ENCODE data around the gene BACH2.
"Not testable (repeated sequence)": the region's sequence is repeated elsewhere in the genome, so short reads cannot be mapped to it uniquely, and the experiment has no call there.

BACH2 gene

GRCh38 chr6:89890845-89891528 is 405.7 kb downstream of the BACH2 start:
- DNase-seq (ENCODE audit: low read depth), result not testable (repeated sequence)

- DNase-seq (ENCODE audit: low read depth), result no peak
These were observed 407.8 kb downstream of the BACH2 start for GRCh38 chr6:89888871-89889270.

- no peak for DNase-seq (ENCODE audit: low read depth)
These were observed 408.5 kb downstream of the BACH2 start for GRCh38 chr6:89888138-89888514.

- no peak for DNase-seq (ENCODE audit: low read depth)
These were observed 409.0 kb downstream of the BACH2 start for GRCh38 chr6:89887452-89888137.

- DNase-seq (ENCODE audit: low read depth), result no peak
These were observed 410.1 kb downstream of the BACH2 start for GRCh38 chr6:89886378-89887120.
